ENCODE data around the gene FOXD2. TPM values are rescaled to one million over a fixed set of nuclear protein-coding genes. Genes with fewer than 3 reads are reported as not detected.

Gene FOXD2
- total RNA-seq, 1 experiment from 2014 or later: 0.07 TPM

- H3K27ac Mint-ChIP-seq: no peak overlapping the region
- CTCF ChIA-PET: interaction anchor here (0.6 to 1.5 kb wide), 4 partner anchors 9 to 281 kb away, joined by 3 to 8 read pairs (median 4); no protein-coding TSS in a partner anchor
- H3K4me1 Mint-ChIP-seq: peaks cover 41% of the 10 kb centered on the region
- peak; percentile 29 for ATAC-seq
- no peaks in the 10 kb centered on the region for H3K36me3 Mint-ChIP-seq
- H3K4me3 Mint-ChIP-seq: peak overlapping the region; percentile 63
- H3K9me3 Mint-ChIP-seq: no peaks in the 10 kb centered on the region
- no peaks in the 10 kb centered on the region for H3K27me3 Mint-ChIP-seq (ENCODE audit: low read depth)
- POLR2A ChIA-PET: no interaction called here
- 0 out of 2 replicates have a peak, but pooled peaks have one; percentile 17 for TF ChIP-seq ZNF423 (CRISPR knock-in tag; IDR thresholded peaks at IDR 0.05)
- no peak for TF ChIP-seq ZNF317 (CRISPR knock-in tag; IDR thresholded peaks at IDR 0.05; ENCODE audit: borderline replicate concordance, low read depth)
- peak; percentile 55 for DNase-seq (ENCODE audit: low spot score)
Measured at GRCh38 chr1:47444562-47445465, 7.0 kb downstream of the FOXD2 start.

- POLR2A ChIA-PET: interaction anchor here (0.6 kb wide), 1 partner anchor 862 kb away, joined by 5 read pairs; no protein-coding TSS in a partner anchor
- CTCF ChIA-PET: interaction anchor here (0.6 to 1.8 kb wide), 9 partner anchors 8 to 682 kb away, joined by 3 to 19 read pairs (median 3); partner anchors contain the start of gene FOXD2
Measured at GRCh38 chr1:47445823-47446550, 8.1 kb downstream of the FOXD2 start.

More at GRCh38 chr1:47445823-47446550, 8.1 kb downstream of the FOXD2 start:
- Mint-ChIP-seq H3K9me3 (no peaks in the 10 kb centered on the region), H3K36me3 (no peaks in the 10 kb centered on the region), H3K4me1 (peaks cover 41% of the 10 kb centered on the region), H3K27me3 (ENCODE audit: low read depth) (no peaks in the 10 kb centered on the region), H3K27ac (no peak overlapping the region), H3K4me3 (peak overlapping the region; percentile 63)
- DNase-seq (ENCODE audit: low spot score) (no peak), ATAC-seq (no peak)
- TF ChIP-seq, protein P1, sequence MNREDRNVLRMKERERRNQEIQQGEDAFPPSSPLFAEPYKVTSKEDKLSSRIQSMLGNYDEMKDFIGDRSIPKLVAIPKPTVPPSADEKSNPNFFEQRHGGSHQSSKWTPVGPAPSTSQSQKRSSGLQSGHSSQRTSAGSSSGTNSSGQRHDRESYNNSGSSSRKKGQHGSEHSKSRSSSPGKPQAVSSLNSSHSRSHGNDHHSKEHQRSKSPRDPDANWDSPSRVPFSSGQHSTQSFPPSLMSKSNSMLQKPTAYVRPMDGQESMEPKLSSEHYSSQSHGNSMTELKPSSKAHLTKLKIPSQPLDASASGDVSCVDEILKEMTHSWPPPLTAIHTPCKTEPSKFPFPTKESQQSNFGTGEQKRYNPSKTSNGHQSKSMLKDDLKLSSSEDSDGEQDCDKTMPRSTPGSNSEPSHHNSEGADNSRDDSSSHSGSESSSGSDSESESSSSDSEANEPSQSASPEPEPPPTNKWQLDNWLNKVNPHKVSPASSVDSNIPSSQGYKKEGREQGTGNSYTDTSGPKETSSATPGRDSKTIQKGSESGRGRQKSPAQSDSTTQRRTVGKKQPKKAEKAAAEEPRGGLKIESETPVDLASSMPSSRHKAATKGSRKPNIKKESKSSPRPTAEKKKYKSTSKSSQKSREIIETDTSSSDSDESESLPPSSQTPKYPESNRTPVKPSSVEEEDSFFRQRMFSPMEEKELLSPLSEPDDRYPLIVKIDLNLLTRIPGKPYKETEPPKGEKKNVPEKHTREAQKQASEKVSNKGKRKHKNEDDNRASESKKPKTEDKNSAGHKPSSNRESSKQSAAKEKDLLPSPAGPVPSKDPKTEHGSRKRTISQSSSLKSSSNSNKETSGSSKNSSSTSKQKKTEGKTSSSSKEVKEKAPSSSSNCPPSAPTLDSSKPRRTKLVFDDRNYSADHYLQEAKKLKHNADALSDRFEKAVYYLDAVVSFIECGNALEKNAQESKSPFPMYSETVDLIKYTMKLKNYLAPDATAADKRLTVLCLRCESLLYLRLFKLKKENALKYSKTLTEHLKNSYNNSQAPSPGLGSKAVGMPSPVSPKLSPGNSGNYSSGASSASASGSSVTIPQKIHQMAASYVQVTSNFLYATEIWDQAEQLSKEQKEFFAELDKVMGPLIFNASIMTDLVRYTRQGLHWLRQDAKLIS (CRISPR knock-in tag; IDR thresholded peaks at IDR 0.05; ENCODE audit: borderline replicate concordance): no peak
- no peak for TF ChIP-seq HMGA2 (CRISPR knock-in tag; IDR thresholded peaks at IDR 0.05)
- TF ChIP-seq, protein P2, sequence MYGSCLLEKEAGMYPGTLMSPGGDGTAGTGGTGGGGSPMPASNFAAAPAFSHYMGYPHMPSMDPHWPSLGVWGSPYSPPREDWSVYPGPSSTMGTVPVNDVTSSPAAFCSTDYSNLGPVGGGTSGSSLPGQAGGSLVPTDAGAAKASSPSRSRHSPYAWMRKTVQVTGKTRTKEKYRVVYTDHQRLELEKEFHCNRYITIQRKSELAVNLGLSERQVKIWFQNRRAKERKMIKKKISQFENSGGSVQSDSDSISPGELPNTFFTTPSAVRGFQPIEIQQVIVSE (CRISPR knock-in tag; IDR thresholded peaks at IDR 0.05; ENCODE audit: borderline replicate concordance): no peak
- TF ChIP-seq, protein P3, sequence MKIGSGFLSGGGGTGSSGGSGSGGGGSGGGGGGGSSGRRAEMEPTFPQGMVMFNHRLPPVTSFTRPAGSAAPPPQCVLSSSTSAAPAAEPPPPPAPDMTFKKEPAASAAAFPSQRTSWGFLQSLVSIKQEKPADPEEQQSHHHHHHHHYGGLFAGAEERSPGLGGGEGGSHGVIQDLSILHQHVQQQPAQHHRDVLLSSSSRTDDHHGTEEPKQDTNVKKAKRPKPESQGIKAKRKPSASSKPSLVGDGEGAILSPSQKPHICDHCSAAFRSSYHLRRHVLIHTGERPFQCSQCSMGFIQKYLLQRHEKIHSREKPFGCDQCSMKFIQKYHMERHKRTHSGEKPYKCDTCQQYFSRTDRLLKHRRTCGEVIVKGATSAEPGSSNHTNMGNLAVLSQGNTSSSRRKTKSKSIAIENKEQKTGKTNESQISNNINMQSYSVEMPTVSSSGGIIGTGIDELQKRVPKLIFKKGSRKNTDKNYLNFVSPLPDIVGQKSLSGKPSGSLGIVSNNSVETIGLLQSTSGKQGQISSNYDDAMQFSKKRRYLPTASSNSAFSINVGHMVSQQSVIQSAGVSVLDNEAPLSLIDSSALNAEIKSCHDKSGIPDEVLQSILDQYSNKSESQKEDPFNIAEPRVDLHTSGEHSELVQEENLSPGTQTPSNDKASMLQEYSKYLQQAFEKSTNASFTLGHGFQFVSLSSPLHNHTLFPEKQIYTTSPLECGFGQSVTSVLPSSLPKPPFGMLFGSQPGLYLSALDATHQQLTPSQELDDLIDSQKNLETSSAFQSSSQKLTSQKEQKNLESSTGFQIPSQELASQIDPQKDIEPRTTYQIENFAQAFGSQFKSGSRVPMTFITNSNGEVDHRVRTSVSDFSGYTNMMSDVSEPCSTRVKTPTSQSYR (CRISPR knock-in tag; IDR thresholded peaks at IDR 0.05): no peak
- no peak for TF ChIP-seq NFE2L1 (CRISPR knock-in tag; IDR thresholded peaks at IDR 0.05)
- TF ChIP-seq PREB (CRISPR knock-in tag; IDR thresholded peaks at IDR 0.05; ENCODE audit: borderline replicate concordance): no peak
- TF ChIP-seq ARID4B (CRISPR knock-in tag; IDR thresholded peaks at IDR 0.05; ENCODE audit: borderline replicate concordance): no peak
- TF ChIP-seq ZNF263 (CRISPR knock-in tag; IDR thresholded peaks at IDR 0.05; ENCODE audit: low read depth): no peak

Measured in WTC11 (cell line).